ENCODE data around the gene PELO. TPM values are rescaled to one million over a fixed set of nuclear protein-coding genes. Genes with fewer than 3 reads are reported as not detected.

Gene PELO
- total and polyA plus RNA-seq, 2 donors (not counting 1 experiment from before 2014, with no cell fraction given), result 2.2 to 5.8 TPM

GRCh38 chr5:52758014-52758413 is 29.7 kb upstream of the PELO start:
- H3K27ac ChIP-seq (ENCODE audit: low read length in 2 of 2), result no peak overlapping the region
- Mint-ChIP-seq H3K4me1 (no peaks in the 10 kb centered on the region), H3K27me3 (peaks cover 5% of the 10 kb centered on the region), H3K27ac (no peak overlapping the region), H3K4me3 (no peak overlapping the region), H3K9me3 (ENCODE audit: insufficient read depth) (no peaks in the 10 kb centered on the region)
- no peak for DNase-seq
- intact Hi-C loops (cut with micrococcal nuclease), result no loop called here
- H3K79me2 ChIP-seq (ENCODE audit: control insufficient read depth, insufficient read depth, low read length), result no peaks in the 10 kb centered on the region
- H2AFZ ChIP-seq (ENCODE audit: insufficient read depth, low read depth, low read length, poor library complexity, severe bottlenecking), result no peak overlapping the region
- no peaks in the 10 kb centered on the region for H3K4me1 ChIP-seq (ENCODE audit: control insufficient read depth in 2 of 2, insufficient read depth in 2 of 2, low read length in 2 of 2)
- CTCF ChIA-PET, result no interaction called here
- POLR2A ChIA-PET, result no interaction called here
- no peak overlapping the region for H3K4me2 ChIP-seq (replicated peaks; ENCODE audit: low read depth, low read length, poor library complexity, severe bottlenecking)
- no peaks in the 10 kb centered on the region for H3K27me3 ChIP-seq (replicated peaks in 1 of 4; ENCODE audit: control extremely low read depth in 1 of 4, control insufficient read depth in 3 of 4, insufficient read depth in 4 of 4, low read length in 3 of 4)
- H3K4me3 ChIP-seq (ENCODE audit: control extremely low read depth in 1 of 5, extremely low read depth in 1 of 5, insufficient read depth in 1 of 5, low read depth in 2 of 5, low read length in 4 of 5), result no peak overlapping the region
- 95% methylated on average over 4 of the region's 5 CpGs for WGBS (ENCODE audit: insufficient coverage)
- no peak for ATAC-seq (ENCODE audit: low read depth)
- no peaks in the 10 kb centered on the region for H4K20me1 ChIP-seq (ENCODE audit: control insufficient read depth, insufficient read depth, low read length, poor library complexity, severe bottlenecking)
- H3K9me3 ChIP-seq (ENCODE audit: control extremely low read depth in 1 of 3, control insufficient read depth in 2 of 3, insufficient read depth in 1 of 3, low read length in 2 of 3), result no peaks in the 10 kb centered on the region
- H3K9ac ChIP-seq (ENCODE audit: low read length), result no peak overlapping the region
- TF ChIP-seq CTCF (IDR thresholded peaks at IDR 0.05), result no peak
- no peak for TF ChIP-seq EZH2 (IDR thresholded peaks at IDR 0.05; ENCODE audit: borderline replicate concordance, insufficient read depth, low read depth, low read length, poor library complexity, severe bottlenecking)
- no peaks in the 10 kb centered on the region for H3K36me3 ChIP-seq (replicated peaks in 1 of 2; ENCODE audit: control extremely low read depth in 1 of 2, control insufficient read depth in 1 of 2, extremely low read depth in 1 of 2, insufficient read depth in 2 of 2, low read length in 1 of 2)

- H3K9me3 Mint-ChIP-seq (ENCODE audit: insufficient read depth), result no peaks in the 10 kb centered on the region
- TF ChIP-seq EZH2 (IDR thresholded peaks at IDR 0.05; ENCODE audit: borderline replicate concordance, insufficient read depth, low read depth, low read length, poor library complexity, severe bottlenecking) (no peak), CTCF (IDR thresholded peaks at IDR 0.05) (no peak)
- intact Hi-C loops (cut with micrococcal nuclease), result no loop called here
- ChIA-PET CTCF (no interaction called here), POLR2A (no interaction called here)
- Histone ChIP-seq H3K9me3 (ENCODE audit: control extremely low read depth in 1 of 3, control insufficient read depth in 2 of 3, insufficient read depth in 1 of 3, low read length in 2 of 3) (no peaks in the 10 kb centered on the region), H3K4me2 (replicated peaks; ENCODE audit: low read depth, low read length, poor library complexity, severe bottlenecking) (no peak overlapping the region), H3K79me2 (ENCODE audit: control insufficient read depth, insufficient read depth, low read length) (no peaks in the 10 kb centered on the region), H3K4me1 (ENCODE audit: control insufficient read depth in 2 of 2, insufficient read depth in 2 of 2, low read length in 2 of 2) (no peaks in the 10 kb centered on the region), H2AFZ (ENCODE audit: insufficient read depth, low read depth, low read length, poor library complexity, severe bottlenecking) (no peak overlapping the region), H3K9ac (ENCODE audit: low read length) (no peak overlapping the region), H4K20me1 (ENCODE audit: control insufficient read depth, insufficient read depth, low read length, poor library complexity, severe bottlenecking) (no peaks in the 10 kb centered on the region), H3K4me3 (ENCODE audit: control extremely low read depth in 1 of 5, extremely low read depth in 1 of 5, insufficient read depth in 1 of 5, low read depth in 2 of 5, low read length in 4 of 5) (no peak overlapping the region), H3K27me3 (replicated peaks in 1 of 4; ENCODE audit: control extremely low read depth in 1 of 4, control insufficient read depth in 3 of 4, insufficient read depth in 4 of 4, low read length in 3 of 4) (no peaks in the 10 kb centered on the region), H3K27ac (ENCODE audit: low read length in 2 of 2) (no peak overlapping the region), H3K36me3 (replicated peaks in 1 of 2; ENCODE audit: control extremely low read depth in 1 of 2, control insufficient read depth in 1 of 2, extremely low read depth in 1 of 2, insufficient read depth in 2 of 2, low read length in 1 of 2) (no peaks in the 10 kb centered on the region)
- ATAC-seq (ENCODE audit: low read depth) (no peak), DNase-seq (no peak)
- H3K27ac Mint-ChIP-seq, result no peak overlapping the region
- no CpG with 5 or more reads among the region's 1 CpG for WGBS (ENCODE audit: insufficient coverage)
- H3K27me3 Mint-ChIP-seq, result no peaks in the 10 kb centered on the region
- no peak overlapping the region for H3K4me3 Mint-ChIP-seq
- no peaks in the 10 kb centered on the region for H3K4me1 Mint-ChIP-seq
These were observed 28.4 kb upstream of the PELO start for GRCh38 chr5:52759331-52759730.
